Testis (tissue), 3 donors: ENCODE measurements around the gene CRHR1. TPM values are rescaled to one million over a fixed set of nuclear protein-coding genes. Genes with fewer than 3 reads are reported as not detected.

Experiments
- DNase-seq: peaks from one replicate; pipeline ENCODE4 v3.0.0-alpha.2; 2019
- H3K27ac ChIP-seq, 2 donors: fragments of 200-600 bp; sonication (generic); one replicate each; pipeline ENCODE4 v1.5.1; 2019
- H3K27me3 ChIP-seq: fragments of 200-600 bp; sonication (generic); one replicate; pipeline ENCODE4 v1.5.1; 2019
- H3K36me3 ChIP-seq: fragments of 200-600 bp; sonication (generic); one replicate; pipeline ENCODE4 v1.5.1; 2017; ENCODE audit warnings: low read depth; ENCODE audit errors: missing control alignments
- H3K4me1 ChIP-seq: fragments of 200-600 bp; sonication (generic); one replicate; pipeline ENCODE4 v1.5.1; 2019
- H3K4me3 ChIP-seq, 2 donors: fragments of 200-600 bp; sonication (generic); one replicate each; pipeline ENCODE4 v1.5.1; 2017 to 2019
- H3K9me3 ChIP-seq: fragments of 200-600 bp; sonication (generic); one replicate; pipeline ENCODE4 v1.5.1; 2017
- POLR2A ChIP-seq: fragments of 450-650 bp; IDR thresholded peaks from one replicate; pipeline ENCODE4 v1.6.1; 2017; ENCODE audit warnings: antibody characterized with exemption, mild to moderate bottlenecking, moderate library complexity
- WGBS, 2 donors: methylation state at CpG; one replicate each; pipeline ENCODE4 v1.1.5; 2018; 5-methylcytosine and 5-hydroxymethylcytosine counted together
- intact Hi-C: fragments of 100-400 bp; cut with DNase I; formaldehyde crosslinking; loops from one replicate; pipeline ENCODE4 v1.15.1; 2023; ENCODE audit warnings: low total_unique reads
- polyA plus RNA-seq: library from polyadenylated mRNA; stranded (reverse); fragments of 350-450 nt; fragmentation: Illumina TruSeq; extraction: RNeasy Lipid Tissue Mini Kit (QIAGEN cat#74804); gene quantifications from one replicate; pipeline ENCODE4 v1.2.3, GENCODE V29; 2014; ENCODE audit warnings: low read depth, low replicate concordance; ENCODE audit not compliant: insufficient read depth
- total RNA-seq, 2 donors: library from RNA; depleted of rRNA; stranded (reverse); fragments of >200 nt; gene quantifications; one replicate each; pipeline ENCODE4 v1.2.3, GENCODE V29; 2016
- TF ChIP-seq, protein P1 (sequence below), 3 experiments: fragments of 450-650 bp in 2 of 3; fragments of 200-600 bp in 1 of 3; sonication (generic) in 1 of 3; IDR thresholded peaks; one replicate each; pipeline ENCODE4 v1.5.1; 2016 to 2019; ENCODE audit warnings: antibody characterized with exemption in 3 of 3, mild to moderate bottlenecking in 2 of 3, moderate library complexity in 1 of 3

CRHR1 gene
- total and polyA plus RNA-seq, 3 donors from 2014 or later, result 0.55 to 1.9 (median 0.55) TPM

DNA sequence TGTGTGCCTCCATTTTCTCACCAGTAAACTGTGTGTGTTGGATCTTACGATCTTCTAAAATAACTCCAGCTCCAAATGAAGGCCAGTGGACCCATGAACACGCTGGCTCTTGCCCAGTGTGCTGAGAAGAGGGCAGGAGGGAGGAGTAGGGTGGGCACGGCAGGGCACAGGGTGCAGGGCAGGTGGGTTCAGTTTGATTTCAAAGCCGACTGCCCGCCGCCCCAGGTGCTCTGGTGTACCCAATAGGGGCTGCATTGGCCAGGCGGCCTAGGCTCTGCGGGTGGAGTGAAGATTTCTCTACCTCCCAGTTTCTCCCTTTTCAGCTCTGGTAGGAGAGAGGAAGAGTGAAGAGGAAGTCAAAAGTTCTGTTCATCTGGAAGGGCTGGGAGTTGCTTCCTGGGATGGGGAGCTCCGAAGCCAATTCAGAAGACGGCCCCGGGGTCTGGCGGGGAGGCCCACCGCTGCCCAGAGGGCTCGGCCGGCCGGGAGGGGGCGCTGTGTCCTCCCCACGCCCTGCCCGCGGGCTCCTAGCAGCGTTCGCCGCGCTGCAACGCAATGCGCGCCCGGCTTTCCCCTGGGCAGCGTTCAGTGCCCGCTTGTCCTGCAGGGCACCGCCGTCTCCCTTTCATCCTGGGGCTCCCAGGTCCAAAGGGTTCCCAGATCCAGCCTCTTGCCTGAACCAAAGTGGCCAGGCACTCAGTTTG is 1.1 kb upstream of the CRHR1 start:
- no peak overlapping the region for H3K27ac ChIP-seq
- intact Hi-C loops, result no loop called here
- DNase-seq, result peak; percentile 54
- no peak for TF ChIP-seq POLR2A
- TF ChIP-seq, protein P1, sequence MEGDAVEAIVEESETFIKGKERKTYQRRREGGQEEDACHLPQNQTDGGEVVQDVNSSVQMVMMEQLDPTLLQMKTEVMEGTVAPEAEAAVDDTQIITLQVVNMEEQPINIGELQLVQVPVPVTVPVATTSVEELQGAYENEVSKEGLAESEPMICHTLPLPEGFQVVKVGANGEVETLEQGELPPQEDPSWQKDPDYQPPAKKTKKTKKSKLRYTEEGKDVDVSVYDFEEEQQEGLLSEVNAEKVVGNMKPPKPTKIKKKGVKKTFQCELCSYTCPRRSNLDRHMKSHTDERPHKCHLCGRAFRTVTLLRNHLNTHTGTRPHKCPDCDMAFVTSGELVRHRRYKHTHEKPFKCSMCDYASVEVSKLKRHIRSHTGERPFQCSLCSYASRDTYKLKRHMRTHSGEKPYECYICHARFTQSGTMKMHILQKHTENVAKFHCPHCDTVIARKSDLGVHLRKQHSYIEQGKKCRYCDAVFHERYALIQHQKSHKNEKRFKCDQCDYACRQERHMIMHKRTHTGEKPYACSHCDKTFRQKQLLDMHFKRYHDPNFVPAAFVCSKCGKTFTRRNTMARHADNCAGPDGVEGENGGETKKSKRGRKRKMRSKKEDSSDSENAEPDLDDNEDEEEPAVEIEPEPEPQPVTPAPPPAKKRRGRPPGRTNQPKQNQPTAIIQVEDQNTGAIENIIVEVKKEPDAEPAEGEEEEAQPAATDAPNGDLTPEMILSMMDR (IDR thresholded peaks at IDR 0.05), result peak; percentile 33 to 66 (median 34)
- H3K9me3 ChIP-seq, result no peaks in the 10 kb centered on the region
- H3K4me3 ChIP-seq, result peak overlapping the region; percentile 7 to 41
- H3K36me3 ChIP-seq, result no peaks in the 10 kb centered on the region
- 19 to 35% methylated on average over 12 to 32 of the region's 32 CpGs for WGBS, 2 donors
- no peaks in the 10 kb centered on the region for H3K27me3 ChIP-seq
- H3K4me1 ChIP-seq, result peaks cover 10% of the 10 kb centered on the region

DNA sequence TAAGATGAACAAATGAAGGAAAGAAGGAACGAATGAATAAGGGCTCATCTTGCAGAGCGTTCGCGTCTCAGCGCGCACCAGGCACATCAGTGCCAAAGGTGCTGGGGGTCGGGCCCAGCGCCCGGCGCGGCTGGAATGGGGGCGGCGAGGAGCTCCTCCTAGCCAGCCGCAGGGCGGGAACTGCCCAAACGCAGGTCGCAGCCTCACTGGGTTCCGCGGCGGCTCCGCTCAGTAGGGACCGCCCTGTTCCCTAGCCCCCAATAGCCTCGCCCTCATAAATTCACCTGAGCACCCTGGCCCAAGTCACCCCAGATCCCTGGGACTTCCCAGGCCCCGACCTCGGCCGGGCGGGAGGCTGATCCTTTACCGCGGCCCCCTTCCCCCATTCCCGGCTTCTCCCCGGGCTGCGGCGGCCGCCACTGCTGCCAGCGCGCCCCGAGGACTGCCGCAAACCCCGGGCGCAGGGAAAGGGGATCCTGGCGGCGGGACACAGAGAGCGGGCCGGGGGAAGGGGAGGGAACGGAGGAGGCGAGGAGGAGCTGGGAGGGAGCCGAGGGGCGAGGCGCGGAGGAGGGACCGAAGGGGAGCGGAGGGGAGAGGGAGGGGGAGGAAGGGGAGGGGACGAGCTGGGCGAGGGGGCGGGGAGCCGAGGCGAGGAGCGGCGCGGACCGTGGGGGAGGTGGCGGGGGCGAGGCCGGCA is 377 bp upstream of the CRHR1 start:
- no peak for TF ChIP-seq POLR2A
- TF ChIP-seq, protein P1 (IDR thresholded peaks at IDR 0.05), result no peak
- H3K9me3 ChIP-seq, result no peaks in the 10 kb centered on the region
- intact Hi-C loops, result no loop called here
- peak overlapping the region; percentile 7 to 41 for H3K4me3 ChIP-seq
- H3K27ac ChIP-seq, result no peak overlapping the region
- 0% methylated on average over 10 to 45 of the region's 64 CpGs for WGBS, 2 donors
- H3K36me3 ChIP-seq, result no peaks in the 10 kb centered on the region
- H3K27me3 ChIP-seq, result no peaks in the 10 kb centered on the region
- peak; percentile 25 for DNase-seq
- H3K4me1 ChIP-seq, result peaks cover 10% of the 10 kb centered on the region

DNA sequence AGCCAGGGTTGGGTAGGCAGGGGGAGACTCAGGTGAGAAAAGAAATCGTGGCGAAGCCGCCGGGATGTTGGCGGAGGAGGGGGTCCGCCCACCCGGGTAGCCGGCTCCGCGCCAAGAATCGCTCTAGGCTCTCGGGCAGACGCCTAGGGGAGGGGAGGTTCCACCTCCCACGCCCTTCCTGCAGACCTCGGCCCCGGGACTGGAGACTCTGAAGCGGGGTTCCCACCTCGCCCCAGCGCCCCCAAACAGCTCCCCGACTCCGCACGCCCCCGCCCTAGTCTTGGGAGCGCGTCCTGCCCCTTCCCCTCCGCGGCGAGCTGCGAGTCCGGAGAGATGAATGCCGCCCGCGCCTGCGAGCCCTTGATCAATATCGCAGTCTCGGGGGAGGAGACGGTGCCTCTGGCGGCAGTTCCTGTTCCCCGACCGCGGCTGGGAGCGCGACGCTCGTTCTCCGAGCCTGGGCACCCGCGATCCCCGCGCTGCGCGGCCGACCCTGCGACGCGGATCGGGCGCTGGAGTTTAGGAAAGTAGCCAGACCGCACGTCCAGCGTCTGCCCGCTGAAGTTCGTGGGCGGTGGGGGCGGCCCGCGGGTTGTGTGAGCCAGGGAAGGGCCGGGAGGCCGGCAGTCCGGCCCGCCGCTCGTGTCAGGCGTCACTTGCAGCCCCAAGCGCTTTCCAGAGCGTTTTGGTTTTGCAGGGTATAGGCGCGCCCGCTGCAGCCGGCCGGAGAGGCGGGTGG is 790 bp downstream of the CRHR1 start:
- Histone ChIP-seq H3K9me3 (no peaks in the 10 kb centered on the region), H3K4me3 (peak overlapping the region; percentile 41 to 51), H3K36me3 (no peaks in the 10 kb centered on the region), H3K27me3 (no peaks in the 10 kb centered on the region), H3K4me1 (peaks cover 10% of the 10 kb centered on the region), H3K27ac (no peak overlapping the region)
- TF ChIP-seq, protein P1 (IDR thresholded peaks at IDR 0.05), result no peak
- no peak for TF ChIP-seq POLR2A
- WGBS, 2 donors, result 1% methylated on average over 68 of the region's 82 CpGs; no CpG with 5 or more reads in 1 of the 2 donors
- DNase-seq, result peak; percentile 33
- intact Hi-C loops, result no loop called here

DNA sequence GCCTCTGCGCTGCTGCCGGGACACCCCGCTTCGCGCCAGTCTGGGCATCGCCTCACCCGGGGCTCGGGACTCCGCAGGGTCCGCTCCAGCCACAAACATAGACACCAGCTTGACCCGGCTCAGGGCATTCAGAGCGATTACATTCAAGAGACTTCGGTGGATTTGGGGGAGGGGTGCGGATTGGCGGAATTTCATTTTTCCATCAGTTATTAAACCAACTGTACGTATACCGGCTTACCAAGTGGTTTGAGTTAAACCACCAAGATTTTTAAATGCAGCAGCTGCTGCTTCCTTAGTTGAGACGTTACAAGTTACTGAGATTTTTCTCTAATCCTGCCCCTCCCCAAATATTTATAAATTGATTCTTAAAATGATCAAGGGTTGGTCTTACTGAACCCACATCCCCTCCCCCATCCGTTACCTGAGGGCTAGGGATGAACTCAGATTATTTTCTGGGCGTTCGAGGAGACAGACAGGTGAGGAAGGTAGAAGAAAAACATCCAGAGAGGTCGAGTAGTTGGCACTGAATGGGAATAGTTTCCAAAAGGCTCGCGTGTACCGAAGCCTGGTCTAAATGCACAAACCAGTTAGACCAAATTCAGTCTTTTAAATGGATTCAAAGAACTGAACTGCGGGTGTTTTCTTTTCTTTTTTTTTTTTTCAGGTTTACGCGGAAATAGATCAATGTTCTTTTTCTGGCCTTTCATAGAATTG is 1.5 kb downstream of the CRHR1 start:
- 32 to 33% methylated on average over 17 to 25 of the region's 28 CpGs for WGBS, 2 donors
- no peak for DNase-seq
- TF ChIP-seq, protein P1 (IDR thresholded peaks at IDR 0.05), result no peak
- no peak for TF ChIP-seq POLR2A
- Histone ChIP-seq H3K9me3 (no peaks in the 10 kb centered on the region), H3K4me3 (peak overlapping the region; percentile 41 to 51), H3K27me3 (no peaks in the 10 kb centered on the region), H3K4me1 (peaks cover 10% of the 10 kb centered on the region), H3K27ac (no peak overlapping the region), H3K36me3 (no peaks in the 10 kb centered on the region)
- intact Hi-C loops, result no loop called here
